Measurements from ENCODE around the gene PGK2.

The PGK2 gene

GRCh38 chr6:49782725-49783124 lies 4.4 kb downstream of the PGK2 start:
- ATAC-seq, result no peak

GRCh38 chr6:49782293-49782692 lies 4.8 kb downstream of the PGK2 start:
- no peak for ATAC-seq

More at GRCh38 chr6:49782725-49783124, 4.4 kb downstream of the PGK2 start:
- TF ChIP-seq CSRNP3 (CRISPR knock-in tag; IDR thresholded peaks at IDR 0.05), result no peak
- no peak for TF ChIP-seq SNAI2 (CRISPR knock-in tag; IDR thresholded peaks at IDR 0.05)
- no peak for TF ChIP-seq ESRRG (CRISPR knock-in tag; IDR thresholded peaks at IDR 0.05)
- TF ChIP-seq CSDC2 (CRISPR knock-in tag; IDR thresholded peaks at IDR 0.05), result no peak
- TF ChIP-seq TSHZ2 (CRISPR knock-in tag; IDR thresholded peaks at IDR 0.05), result no peak
- TF ChIP-seq ISL1 (CRISPR knock-in tag; IDR thresholded peaks at IDR 0.05), result no peak
- TF ChIP-seq PPARA (CRISPR knock-in tag; IDR thresholded peaks at IDR 0.05; ENCODE audit: borderline replicate concordance), result no peak
- TF ChIP-seq ZFP30 (CRISPR knock-in tag; IDR thresholded peaks at IDR 0.05), result no peak
- no peak for TF ChIP-seq TOX (CRISPR knock-in tag; IDR thresholded peaks at IDR 0.05; ENCODE audit: borderline replicate concordance)
- TF ChIP-seq PATZ1 (CRISPR knock-in tag; IDR thresholded peaks at IDR 0.05; ENCODE audit: borderline replicate concordance), result no peak
- TF ChIP-seq ZFP3 (CRISPR knock-in tag; IDR thresholded peaks at IDR 0.05), result no peak
- no peak for TF ChIP-seq OSR1 (CRISPR knock-in tag; IDR thresholded peaks at IDR 0.05)
- TF ChIP-seq GLIS3 (CRISPR knock-in tag; IDR thresholded peaks at IDR 0.05), result no peak
- TF ChIP-seq RARB (CRISPR knock-in tag; IDR thresholded peaks at IDR 0.05), result no peak
- no peak for TF ChIP-seq ZNF70 (CRISPR knock-in tag; IDR thresholded peaks at IDR 0.05)
- no peak for TF ChIP-seq ZC3H10 (CRISPR knock-in tag; IDR thresholded peaks at IDR 0.05)
- no peak for TF ChIP-seq ZNF565 (CRISPR knock-in tag; conservative IDR thresholded peaks at IDR 0.05; ENCODE audit: low read depth)
- TF ChIP-seq BACH2 (CRISPR knock-in tag; IDR thresholded peaks at IDR 0.05; ENCODE audit: borderline replicate concordance), result no peak

More at GRCh38 chr6:49782293-49782692, 4.8 kb downstream of the PGK2 start:
- TF ChIP-seq ZC3H10 (CRISPR knock-in tag; IDR thresholded peaks at IDR 0.05) (no peak), ZNF70 (CRISPR knock-in tag; IDR thresholded peaks at IDR 0.05) (no peak), CREB5 (CRISPR knock-in tag; IDR thresholded peaks at IDR 0.05; ENCODE audit: low read depth) (no peak), PATZ1 (CRISPR knock-in tag; IDR thresholded peaks at IDR 0.05; ENCODE audit: borderline replicate concordance) (no peak), BACH2 (CRISPR knock-in tag; IDR thresholded peaks at IDR 0.05; ENCODE audit: borderline replicate concordance) (no peak), ZFP30 (CRISPR knock-in tag; IDR thresholded peaks at IDR 0.05) (no peak), TCF4 (CRISPR knock-in tag; IDR thresholded peaks at IDR 0.05; ENCODE audit: borderline replicate concordance) (no peak)
